ENCODE measurements around the gene RNF4. TPM values are rescaled to one million over a fixed set of nuclear protein-coding genes. Genes with fewer than 3 reads are reported as not detected.

Gene RNF4
- 60.2 TPM for polyA plus RNA-seq (2013, experiment 1 of 2)
- polyA plus RNA-seq (2013, experiment 2 of 2) = 50.2 TPM

GRCh38 chr4:2468456-2469191, at the start of gene RNF4:
RNF4 (plus strand) TSS chr4:2469106; CDS start chr4:2490494, 21,388 bp downstream.
- 0% methylated on average over 38 to 73 of the region's 74 CpGs for WGBS, 2 experiments (ENCODE audit: insufficient coverage in 2 of 2)
- peak within 1 kb of the TSS; percentile 88 for H3K27ac ChIP-seq (ENCODE audit: low read depth, low read length, severe bottlenecking)
- peak within 1 kb of the TSS; percentile 99 for H3K4me3 ChIP-seq (ENCODE audit: extremely low read depth, insufficient read depth, low read length, poor library complexity, severe bottlenecking)
- H3K4me1 ChIP-seq (ENCODE audit: control insufficient read depth, insufficient read depth, low read length, poor library complexity, severe bottlenecking) = peaks cover 3% of the 10 kb centered on the region
- H3K36me3 ChIP-seq (ENCODE audit: control insufficient read depth, insufficient read depth, low read length) = peaks cover 37% of the 10 kb centered on the region
- peaks cover 7% of the 10 kb centered on the region for H3K9me3 ChIP-seq (ENCODE audit: control insufficient read depth, low read length)

- H3K27ac ChIP-seq (ENCODE audit: low read depth, low read length, severe bottlenecking) = no peak overlapping the region
- no peak overlapping the region for H3K4me3 ChIP-seq (ENCODE audit: extremely low read depth, insufficient read depth, low read length, poor library complexity, severe bottlenecking)
- H3K9me3 ChIP-seq (ENCODE audit: control insufficient read depth, low read length) = no peaks in the 10 kb centered on the region
- H3K4me1 ChIP-seq (ENCODE audit: control insufficient read depth, insufficient read depth, low read length, poor library complexity, severe bottlenecking) = peaks cover 17% of the 10 kb centered on the region
- no peaks in the 10 kb centered on the region for H3K36me3 ChIP-seq (ENCODE audit: control insufficient read depth, insufficient read depth, low read length)
- WGBS, 2 experiments (ENCODE audit: insufficient coverage in 2 of 2) = 64 to 82% methylated on average over 8 to 9 of the region's 9 CpGs
Measured at GRCh38 chr4:2419814-2420213, 49.1 kb upstream of the RNF4 start.

- Histone ChIP-seq H3K36me3 (ENCODE audit: control insufficient read depth, insufficient read depth, low read length) (no peaks in the 10 kb centered on the region), H3K4me1 (ENCODE audit: control insufficient read depth, insufficient read depth, low read length, poor library complexity, severe bottlenecking) (peaks cover 6% of the 10 kb centered on the region), H3K9me3 (ENCODE audit: control insufficient read depth, low read length) (no peaks in the 10 kb centered on the region), H3K4me3 (ENCODE audit: extremely low read depth, insufficient read depth, low read length, poor library complexity, severe bottlenecking) (no peak overlapping the region), H3K27ac (ENCODE audit: low read depth, low read length, severe bottlenecking) (no peak overlapping the region)
- WGBS, 2 experiments (ENCODE audit: insufficient coverage in 2 of 2) = 87 to 88% methylated on average over 4 to 5 of the region's 6 CpGs
Measured at GRCh38 chr4:2421928-2422327, 47.0 kb upstream of the RNF4 start.

- WGBS, 2 experiments (ENCODE audit: insufficient coverage in 2 of 2) = 96% methylated on average over 4 of the region's 4 CpGs
- H3K4me1 ChIP-seq (ENCODE audit: control insufficient read depth, insufficient read depth, low read length, poor library complexity, severe bottlenecking) = peaks cover 5% of the 10 kb centered on the region
- no peaks in the 10 kb centered on the region for H3K9me3 ChIP-seq (ENCODE audit: control insufficient read depth, low read length)
- no peak overlapping the region for H3K27ac ChIP-seq (ENCODE audit: low read depth, low read length, severe bottlenecking)
- no peak overlapping the region for H3K4me3 ChIP-seq (ENCODE audit: extremely low read depth, insufficient read depth, low read length, poor library complexity, severe bottlenecking)
- no peaks in the 10 kb centered on the region for H3K36me3 ChIP-seq (ENCODE audit: control insufficient read depth, insufficient read depth, low read length)
Measured at GRCh38 chr4:2423066-2423465, 45.8 kb upstream of the RNF4 start.

GRCh38 chr4:2423695-2424094, 45.2 kb upstream of the RNF4 start:
- H3K9me3 ChIP-seq (ENCODE audit: control insufficient read depth, low read length) = no peaks in the 10 kb centered on the region
- no peaks in the 10 kb centered on the region for H3K36me3 ChIP-seq (ENCODE audit: control insufficient read depth, insufficient read depth, low read length)
- peaks cover 5% of the 10 kb centered on the region for H3K4me1 ChIP-seq (ENCODE audit: control insufficient read depth, insufficient read depth, low read length, poor library complexity, severe bottlenecking)
- no peak overlapping the region for H3K4me3 ChIP-seq (ENCODE audit: extremely low read depth, insufficient read depth, low read length, poor library complexity, severe bottlenecking)
- 84 to 90% methylated on average over 9 to 10 of the region's 10 CpGs for WGBS, 2 experiments (ENCODE audit: insufficient coverage in 2 of 2)
- H3K27ac ChIP-seq (ENCODE audit: low read depth, low read length, severe bottlenecking) = no peak overlapping the region

GRCh38 chr4:2424581-2424980, 44.3 kb upstream of the RNF4 start:
- Histone ChIP-seq H3K4me3 (ENCODE audit: extremely low read depth, insufficient read depth, low read length, poor library complexity, severe bottlenecking) (no peak overlapping the region), H3K4me1 (ENCODE audit: control insufficient read depth, insufficient read depth, low read length, poor library complexity, severe bottlenecking) (no peaks in the 10 kb centered on the region), H3K36me3 (ENCODE audit: control insufficient read depth, insufficient read depth, low read length) (no peaks in the 10 kb centered on the region), H3K9me3 (ENCODE audit: control insufficient read depth, low read length) (no peaks in the 10 kb centered on the region), H3K27ac (ENCODE audit: low read depth, low read length, severe bottlenecking) (no peak overlapping the region)
- 88 to 94% methylated on average over 9 to 10 of the region's 10 CpGs for WGBS, 2 experiments (ENCODE audit: insufficient coverage in 2 of 2)

- Histone ChIP-seq H3K9me3 (ENCODE audit: control insufficient read depth, low read length) (no peaks in the 10 kb centered on the region), H3K36me3 (ENCODE audit: control insufficient read depth, insufficient read depth, low read length) (no peaks in the 10 kb centered on the region), H3K27ac (ENCODE audit: low read depth, low read length, severe bottlenecking) (no peak overlapping the region), H3K4me1 (ENCODE audit: control insufficient read depth, insufficient read depth, low read length, poor library complexity, severe bottlenecking) (no peaks in the 10 kb centered on the region), H3K4me3 (ENCODE audit: extremely low read depth, insufficient read depth, low read length, poor library complexity, severe bottlenecking) (no peak overlapping the region)
- WGBS, 2 experiments (ENCODE audit: insufficient coverage in 2 of 2) = 95 to 97% methylated on average over 11 of the region's 13 CpGs
Measured at GRCh38 chr4:2425386-2426068, 43.4 kb upstream of the RNF4 start.

GRCh38 chr4:2426069-2426397, 42.9 kb upstream of the RNF4 start:
- no peak overlapping the region for H3K27ac ChIP-seq (ENCODE audit: low read depth, low read length, severe bottlenecking)
- H3K4me1 ChIP-seq (ENCODE audit: control insufficient read depth, insufficient read depth, low read length, poor library complexity, severe bottlenecking) = no peaks in the 10 kb centered on the region
- H3K4me3 ChIP-seq (ENCODE audit: extremely low read depth, insufficient read depth, low read length, poor library complexity, severe bottlenecking) = no peak overlapping the region
- H3K9me3 ChIP-seq (ENCODE audit: control insufficient read depth, low read length) = no peaks in the 10 kb centered on the region
- WGBS, 2 experiments (ENCODE audit: insufficient coverage in 2 of 2) = 73 to 93% methylated on average over 6 to 8 of the region's 8 CpGs
- H3K36me3 ChIP-seq (ENCODE audit: control insufficient read depth, insufficient read depth, low read length) = no peaks in the 10 kb centered on the region

GRCh38 chr4:2426711-2427275, 42.1 kb upstream of the RNF4 start:
- Histone ChIP-seq H3K4me3 (ENCODE audit: extremely low read depth, insufficient read depth, low read length, poor library complexity, severe bottlenecking) (no peak overlapping the region), H3K4me1 (ENCODE audit: control insufficient read depth, insufficient read depth, low read length, poor library complexity, severe bottlenecking) (no peaks in the 10 kb centered on the region), H3K27ac (ENCODE audit: low read depth, low read length, severe bottlenecking) (no peak overlapping the region), H3K9me3 (ENCODE audit: control insufficient read depth, low read length) (no peaks in the 10 kb centered on the region), H3K36me3 (ENCODE audit: control insufficient read depth, insufficient read depth, low read length) (no peaks in the 10 kb centered on the region)
- WGBS, 2 experiments (ENCODE audit: insufficient coverage in 2 of 2) = 88 to 92% methylated on average over 9 to 10 of the region's 13 CpGs

- no peaks in the 10 kb centered on the region for H3K36me3 ChIP-seq (ENCODE audit: control insufficient read depth, insufficient read depth, low read length)
- no peak overlapping the region for H3K4me3 ChIP-seq (ENCODE audit: extremely low read depth, insufficient read depth, low read length, poor library complexity, severe bottlenecking)
- H3K9me3 ChIP-seq (ENCODE audit: control insufficient read depth, low read length) = no peaks in the 10 kb centered on the region
- no peaks in the 10 kb centered on the region for H3K4me1 ChIP-seq (ENCODE audit: control insufficient read depth, insufficient read depth, low read length, poor library complexity, severe bottlenecking)
- WGBS, 2 experiments (ENCODE audit: insufficient coverage in 2 of 2) = 89 to 90% methylated on average over 16 to 18 of the region's 23 CpGs
- H3K27ac ChIP-seq (ENCODE audit: low read depth, low read length, severe bottlenecking) = no peak overlapping the region
Measured at GRCh38 chr4:2427383-2428334, 41.2 kb upstream of the RNF4 start.

Measured in mesodermal cell (in vitro differentiated cells).